Endodermal cell (in vitro differentiated cells): ENCODE data around the gene RBMS1. TPM values are rescaled to one million over a fixed set of nuclear protein-coding genes. Genes with fewer than 3 reads are reported as not detected.

ENCODE experiments used
- DNase-seq: peaks from one replicate; pipeline ENCODE4 v3.0.0-alpha.2; 2017
- H3K27ac ChIP-seq: 2 replicates; pipeline ENCODE4 v1.5.1; 2013; ENCODE audit warnings: mild to moderate bottlenecking, low read depth, low read length, moderate library complexity
- H3K27me3 ChIP-seq: 2 replicates; pipeline ENCODE4 v1.6.1; 2013; ENCODE audit warnings: mild to moderate bottlenecking, low read length, moderate library complexity; ENCODE audit not compliant: insufficient read depth, control insufficient read depth, poor library complexity, severe bottlenecking
- H3K36me3 ChIP-seq: 2 replicates; pipeline ENCODE4 v1.7.0; 2013; ENCODE audit warnings: mild to moderate bottlenecking, low read length, moderate library complexity; ENCODE audit not compliant: control insufficient read depth, insufficient read depth
- H3K4me1 ChIP-seq: one replicate; pipeline ENCODE4 v1.7.0; 2013; ENCODE audit warnings: low read length; ENCODE audit not compliant: control insufficient read depth, insufficient read depth
- H3K4me3 ChIP-seq: 2 replicates; pipeline ENCODE4 v1.5.1; 2013; ENCODE audit warnings: mild to moderate bottlenecking, low read length, moderate library complexity
- H3K9ac ChIP-seq: 2 replicates; pipeline ENCODE4 v1.6.1; 2013; ENCODE audit warnings: mild to moderate bottlenecking, low read length, moderate library complexity; ENCODE audit not compliant: poor library complexity, severe bottlenecking; ENCODE audit errors: extremely low read depth
- H3K9me3 ChIP-seq: 2 replicates; pipeline ENCODE4 v1.6.1; 2013; ENCODE audit warnings: mild to moderate bottlenecking, low read length, moderate library complexity; ENCODE audit not compliant: control insufficient read depth
- H3K27ac Mint-ChIP-seq: 2 replicates; pipeline ENCODE4 v1.8.0; 2020; ENCODE audit warnings: mixed read lengths
- H3K27me3 Mint-ChIP-seq: 2 replicates; pipeline ENCODE4 v1.8.0; 2021; ENCODE audit warnings: mild to moderate bottlenecking, mixed read lengths; ENCODE audit not compliant: insufficient read depth
- H3K36me3 Mint-ChIP-seq: 2 replicates; pipeline ENCODE4 v1.8.0; 2020; ENCODE audit warnings: low read depth, mixed read lengths
- H3K4me1 Mint-ChIP-seq: 2 replicates; pipeline ENCODE4 v1.8.0; 2020; ENCODE audit warnings: mixed read lengths
- H3K4me3 Mint-ChIP-seq: 2 replicates; pipeline ENCODE4 v1.8.0; 2020; ENCODE audit warnings: mild to moderate bottlenecking, moderate library complexity, mixed read lengths
- H3K9me3 Mint-ChIP-seq: 2 replicates; pipeline ENCODE4 v1.8.0; 2020; ENCODE audit warnings: mild to moderate bottlenecking, mixed read lengths
- WGBS, 2 experiments: methylation state at CpG; one replicate each; pipeline versions ENCODE4 v1.1.5 to v1.1.7; 2013; ENCODE audit warnings: missing lambda C conversion rate in 2 of 2, mixed read lengths in 1 of 2; ENCODE audit not compliant: insufficient coverage in 1 of 2, insufficient read length in 1 of 2; 5-methylcytosine and 5-hydroxymethylcytosine counted together
- total RNA-seq, 2 donors: library from RNA; stranded (reverse); fragmentation: NEBNext Ultra II Directional in 1 of 2; extraction: Animal tissue kit (Norgen Biotek cat#: 25700) in 1 of 2; gene quantifications; 2 replicates in 1 of 2; 3 replicates in 1 of 2; pipeline ENCODE4 v1.2.1, GENCODE V29; 2021
- TF ChIP-seq, protein P1 (sequence below): fragments of 200-600 bp; sonication (generic); conservative IDR thresholded peaks from 2 replicates; pipeline ENCODE4 v1.5.0; 2021; ENCODE audit warnings: antibody characterized with exemption, mild to moderate bottlenecking

Gene RBMS1
- total RNA-seq, 2 donors from 2014 or later: 90.7 to 124 TPM

DNA sequence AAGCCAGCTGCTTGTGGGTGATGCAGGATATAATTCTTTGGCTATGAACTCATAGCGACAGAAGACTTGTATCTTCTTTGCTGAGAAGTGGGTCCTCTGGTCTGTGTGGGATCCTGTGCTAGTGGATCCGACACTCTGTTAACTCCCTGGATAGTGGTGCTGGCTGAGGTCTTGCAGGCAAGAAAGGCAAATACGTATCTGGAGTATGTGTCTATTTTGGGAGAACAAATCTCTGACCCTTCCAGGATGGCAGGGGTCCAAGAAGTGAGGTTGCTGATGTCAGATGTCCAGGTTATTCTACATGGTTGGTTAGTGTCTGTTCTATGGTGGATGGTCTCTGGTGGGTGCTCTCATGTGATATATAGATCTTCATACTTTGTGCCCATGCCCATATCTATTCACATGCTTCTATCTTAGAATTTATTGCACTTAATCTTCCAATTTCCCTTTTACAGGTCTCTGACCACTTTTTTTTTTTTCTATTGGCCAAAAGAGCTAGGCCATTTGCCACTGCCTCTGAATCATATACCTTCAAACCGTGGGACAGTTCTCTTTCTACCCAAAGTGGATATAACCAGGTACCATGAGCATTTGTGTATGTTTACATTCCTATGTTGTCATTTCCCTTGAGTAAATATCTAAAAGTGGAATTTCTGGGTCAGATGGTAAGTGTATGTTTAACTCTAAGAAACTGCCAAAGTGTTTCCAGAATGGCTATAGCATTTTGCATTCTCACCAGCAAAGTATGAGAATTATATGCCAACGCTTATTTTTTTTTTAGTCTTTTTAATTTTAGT is 45.1 kb upstream of the RBMS1 start:
- no peak overlapping the region for H3K9ac ChIP-seq
- TF ChIP-seq, protein P1, sequence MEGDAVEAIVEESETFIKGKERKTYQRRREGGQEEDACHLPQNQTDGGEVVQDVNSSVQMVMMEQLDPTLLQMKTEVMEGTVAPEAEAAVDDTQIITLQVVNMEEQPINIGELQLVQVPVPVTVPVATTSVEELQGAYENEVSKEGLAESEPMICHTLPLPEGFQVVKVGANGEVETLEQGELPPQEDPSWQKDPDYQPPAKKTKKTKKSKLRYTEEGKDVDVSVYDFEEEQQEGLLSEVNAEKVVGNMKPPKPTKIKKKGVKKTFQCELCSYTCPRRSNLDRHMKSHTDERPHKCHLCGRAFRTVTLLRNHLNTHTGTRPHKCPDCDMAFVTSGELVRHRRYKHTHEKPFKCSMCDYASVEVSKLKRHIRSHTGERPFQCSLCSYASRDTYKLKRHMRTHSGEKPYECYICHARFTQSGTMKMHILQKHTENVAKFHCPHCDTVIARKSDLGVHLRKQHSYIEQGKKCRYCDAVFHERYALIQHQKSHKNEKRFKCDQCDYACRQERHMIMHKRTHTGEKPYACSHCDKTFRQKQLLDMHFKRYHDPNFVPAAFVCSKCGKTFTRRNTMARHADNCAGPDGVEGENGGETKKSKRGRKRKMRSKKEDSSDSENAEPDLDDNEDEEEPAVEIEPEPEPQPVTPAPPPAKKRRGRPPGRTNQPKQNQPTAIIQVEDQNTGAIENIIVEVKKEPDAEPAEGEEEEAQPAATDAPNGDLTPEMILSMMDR: no peak
- Mint-ChIP-seq H3K9me3 (no peaks in the 10 kb centered on the region), H3K27ac (no peak overlapping the region), H3K4me3 (no peak overlapping the region), H3K4me1 (peaks cover 2% of the 10 kb centered on the region), H3K27me3 (no peaks in the 10 kb centered on the region), H3K36me3 (no peaks in the 10 kb centered on the region)
- no peak for DNase-seq
- H3K4me1 ChIP-seq: no peaks in the 10 kb centered on the region
- no peak overlapping the region for H3K27ac ChIP-seq
- 89 to 93% methylated on average over 4 to 5 of the region's 5 CpGs for WGBS, 2 experiments
- H3K27me3 ChIP-seq: no peaks in the 10 kb centered on the region
- no peaks in the 10 kb centered on the region for H3K36me3 ChIP-seq
- no peak overlapping the region for H3K4me3 ChIP-seq
- H3K9me3 ChIP-seq: no peaks in the 10 kb centered on the region

DNA sequence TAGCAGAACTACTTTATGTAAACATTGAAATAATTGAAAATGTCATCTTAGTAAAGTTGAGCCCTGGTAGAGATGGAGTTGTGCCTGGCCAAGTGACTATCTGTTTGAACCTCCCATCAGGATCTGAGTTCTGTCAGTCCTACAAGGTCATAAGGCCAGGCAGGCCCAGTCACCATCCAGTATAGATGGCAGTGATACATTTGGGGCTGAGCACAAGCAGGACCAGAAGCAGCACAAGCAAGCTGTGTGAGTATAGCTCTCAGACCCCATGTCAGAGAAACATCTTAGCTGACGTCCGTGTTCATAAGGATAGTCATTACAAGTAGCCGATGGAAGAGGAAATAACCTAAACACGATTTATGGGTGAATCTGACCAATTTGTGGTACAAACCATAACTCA is 44.5 kb upstream of the RBMS1 start:
- Histone ChIP-seq H3K27me3 (no peaks in the 10 kb centered on the region), H3K4me3 (no peak overlapping the region), H3K36me3 (no peaks in the 10 kb centered on the region), H3K4me1 (no peaks in the 10 kb centered on the region), H3K27ac (no peak overlapping the region), H3K9ac (no peak overlapping the region), H3K9me3 (no peaks in the 10 kb centered on the region)
- no peak overlapping the region for H3K4me3 Mint-ChIP-seq
- H3K4me1 Mint-ChIP-seq: peaks cover 2% of the 10 kb centered on the region
- H3K36me3 Mint-ChIP-seq: no peaks in the 10 kb centered on the region
- no peaks in the 10 kb centered on the region for H3K27me3 Mint-ChIP-seq
- no peak overlapping the region for H3K27ac Mint-ChIP-seq
- WGBS, 2 experiments: 94 to 95% methylated on average over 4 of the region's 4 CpGs
- TF ChIP-seq, protein P1: no peak
- H3K9me3 Mint-ChIP-seq: no peaks in the 10 kb centered on the region
- DNase-seq: no peak

DNA sequence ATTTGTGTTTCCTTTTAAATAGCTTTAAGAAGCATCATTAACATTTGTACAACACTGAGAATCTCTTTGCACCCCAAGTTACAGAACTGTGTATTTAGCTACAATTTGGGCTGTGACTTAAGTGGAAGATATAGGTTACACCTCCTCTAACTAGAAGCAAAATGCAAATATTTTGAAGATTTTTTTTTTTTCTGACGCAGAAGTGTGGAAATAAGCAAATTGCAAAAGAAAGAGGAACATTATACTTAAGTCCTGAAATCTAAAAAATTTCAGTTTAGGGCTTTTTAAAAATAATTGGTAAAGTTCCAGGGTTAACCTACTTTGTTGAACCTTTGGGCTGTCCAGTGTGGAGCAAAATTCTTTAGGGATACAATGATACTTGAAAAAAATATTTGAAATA is 41.4 kb upstream of the RBMS1 start:
- Histone ChIP-seq H3K27ac (no peak overlapping the region), H3K9ac (no peak overlapping the region), H3K4me3 (no peak overlapping the region), H3K36me3 (no peaks in the 10 kb centered on the region), H3K27me3 (no peaks in the 10 kb centered on the region), H3K4me1 (no peaks in the 10 kb centered on the region), H3K9me3 (no peaks in the 10 kb centered on the region)
- WGBS, 2 experiments: 87% methylated on average over 1 of the region's 1 CpG; no CpG with 5 or more reads in 1 of the 2 experiments
- H3K36me3 Mint-ChIP-seq: no peaks in the 10 kb centered on the region
- TF ChIP-seq, protein P1: no peak
- no peaks in the 10 kb centered on the region for H3K9me3 Mint-ChIP-seq
- no peaks in the 10 kb centered on the region for H3K4me1 Mint-ChIP-seq
- no peak overlapping the region for H3K4me3 Mint-ChIP-seq
- DNase-seq: no peak
- no peak overlapping the region for H3K27ac Mint-ChIP-seq
- H3K27me3 Mint-ChIP-seq: no peaks in the 10 kb centered on the region
